ENCODE data around the gene LCN12. TPM values are rescaled to one million over a fixed set of nuclear protein-coding genes. Genes with fewer than 3 reads are reported as not detected.

LCN12 gene
- total RNA-seq, 1 donor from 2014 or later, result 2.9 TPM

DNA sequence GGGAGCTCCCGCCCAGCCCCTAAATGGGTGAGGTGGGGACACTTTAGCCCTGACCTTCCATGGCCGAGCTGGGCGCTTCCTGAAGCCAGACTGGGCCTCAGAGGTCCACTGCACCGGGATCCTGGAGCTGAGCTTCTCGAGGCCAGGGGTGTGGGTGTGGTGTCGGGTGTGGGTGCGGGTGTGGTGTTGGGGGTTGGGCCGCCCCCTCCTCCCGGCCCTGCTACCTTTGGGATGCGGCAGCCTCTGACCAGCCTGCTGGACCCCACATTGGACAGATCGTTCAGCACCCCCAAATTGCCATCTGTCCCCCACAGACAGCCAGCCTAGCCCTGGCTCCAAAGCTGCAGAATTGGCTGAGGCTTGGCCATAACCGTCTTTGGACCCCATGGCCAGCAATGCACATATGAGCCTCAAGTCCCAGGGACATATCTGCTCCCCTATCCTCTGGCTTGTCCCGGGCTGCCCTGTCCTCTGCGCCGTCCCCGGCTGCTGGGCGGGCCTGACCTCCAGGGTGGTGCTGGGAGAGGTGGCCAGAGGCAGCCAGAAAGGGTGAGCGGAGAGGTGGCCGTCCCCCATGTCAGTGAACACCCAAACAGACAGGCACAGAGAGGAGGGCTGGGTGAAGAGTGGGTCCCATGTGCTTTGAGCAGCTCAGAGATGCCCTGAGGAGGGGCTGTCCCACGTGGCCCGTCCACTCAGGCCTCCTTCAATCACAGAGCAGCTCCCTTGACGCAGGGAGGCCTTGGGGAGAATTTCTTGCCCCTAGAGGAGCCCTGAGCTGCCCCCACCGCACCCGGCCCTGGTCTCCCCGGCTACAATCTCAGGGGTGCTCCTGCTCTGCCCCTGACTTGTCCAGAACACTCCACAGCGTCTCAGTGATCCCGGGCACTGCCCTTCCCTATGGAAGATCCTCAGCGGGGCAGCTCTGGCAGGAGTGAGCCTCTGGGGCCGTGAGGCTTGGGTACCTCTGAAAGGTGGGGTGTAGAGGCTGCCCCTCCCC lies 21.8 kb downstream of the LCN12 start:
- TF ChIP-seq, protein P1, sequence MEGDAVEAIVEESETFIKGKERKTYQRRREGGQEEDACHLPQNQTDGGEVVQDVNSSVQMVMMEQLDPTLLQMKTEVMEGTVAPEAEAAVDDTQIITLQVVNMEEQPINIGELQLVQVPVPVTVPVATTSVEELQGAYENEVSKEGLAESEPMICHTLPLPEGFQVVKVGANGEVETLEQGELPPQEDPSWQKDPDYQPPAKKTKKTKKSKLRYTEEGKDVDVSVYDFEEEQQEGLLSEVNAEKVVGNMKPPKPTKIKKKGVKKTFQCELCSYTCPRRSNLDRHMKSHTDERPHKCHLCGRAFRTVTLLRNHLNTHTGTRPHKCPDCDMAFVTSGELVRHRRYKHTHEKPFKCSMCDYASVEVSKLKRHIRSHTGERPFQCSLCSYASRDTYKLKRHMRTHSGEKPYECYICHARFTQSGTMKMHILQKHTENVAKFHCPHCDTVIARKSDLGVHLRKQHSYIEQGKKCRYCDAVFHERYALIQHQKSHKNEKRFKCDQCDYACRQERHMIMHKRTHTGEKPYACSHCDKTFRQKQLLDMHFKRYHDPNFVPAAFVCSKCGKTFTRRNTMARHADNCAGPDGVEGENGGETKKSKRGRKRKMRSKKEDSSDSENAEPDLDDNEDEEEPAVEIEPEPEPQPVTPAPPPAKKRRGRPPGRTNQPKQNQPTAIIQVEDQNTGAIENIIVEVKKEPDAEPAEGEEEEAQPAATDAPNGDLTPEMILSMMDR (IDR thresholded peaks at IDR 0.05; ENCODE audit: partially characterized antibody, unreplicated experiment), result no peak
- Mint-ChIP-seq H3K36me3 (ENCODE audit: unreplicated experiment) (no peaks in the 10 kb centered on the region), H3K4me1 (ENCODE audit: low read depth, unreplicated experiment) (no peaks in the 10 kb centered on the region), H3K4me3 (ENCODE audit: unreplicated experiment) (no peak overlapping the region), H3K27me3 (ENCODE audit: unreplicated experiment) (no peaks in the 10 kb centered on the region), H3K9me3 (ENCODE audit: unreplicated experiment) (peaks cover 2% of the 10 kb centered on the region), H3K27ac (ENCODE audit: unreplicated experiment) (no peak overlapping the region)
- no peak for DNase-seq

DNA sequence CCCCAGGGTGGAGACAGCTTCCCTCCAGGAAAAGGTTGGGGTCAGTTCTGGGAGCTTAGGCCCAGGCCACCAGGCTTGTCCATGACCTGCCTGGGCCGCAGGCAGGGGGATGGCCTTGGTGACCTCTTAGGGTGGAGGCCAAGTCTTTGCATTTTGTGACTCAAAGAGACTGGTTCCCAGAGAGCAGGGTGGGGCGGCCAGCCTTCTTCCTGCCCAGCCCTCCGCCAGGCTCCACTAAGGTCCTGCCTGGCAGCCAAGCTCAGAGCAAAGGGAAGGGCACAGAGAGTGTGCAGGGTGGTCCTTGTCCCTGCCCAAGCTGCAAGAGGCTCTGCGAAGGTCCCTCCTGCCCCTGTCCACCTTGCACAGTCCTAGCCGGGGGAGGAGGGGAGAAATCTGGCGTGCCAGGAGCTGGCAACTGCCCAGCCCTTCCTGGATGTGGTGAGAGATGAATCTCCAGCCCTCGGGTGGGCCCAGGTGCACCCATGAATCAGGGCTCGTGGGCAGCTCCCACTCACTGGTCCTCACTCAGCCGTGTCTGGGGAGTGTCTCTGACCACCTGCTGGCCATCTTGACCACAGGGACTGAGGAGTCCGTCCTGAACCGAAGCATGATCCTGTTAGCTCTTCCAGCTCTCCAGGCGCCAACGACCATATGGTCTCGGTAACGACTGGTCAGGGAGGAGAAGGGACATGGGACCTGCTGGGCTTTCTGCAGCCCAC lies 22.9 kb downstream of the LCN12 start:
- TF ChIP-seq, protein P1 (IDR thresholded peaks at IDR 0.05; ENCODE audit: partially characterized antibody, unreplicated experiment), result no peak
- H3K36me3 Mint-ChIP-seq (ENCODE audit: unreplicated experiment), result no peaks in the 10 kb centered on the region
- no peak overlapping the region for H3K4me3 Mint-ChIP-seq (ENCODE audit: unreplicated experiment)
- no peaks in the 10 kb centered on the region for H3K27me3 Mint-ChIP-seq (ENCODE audit: unreplicated experiment)
- no peak overlapping the region for H3K27ac Mint-ChIP-seq (ENCODE audit: unreplicated experiment)
- H3K4me1 Mint-ChIP-seq (ENCODE audit: low read depth, unreplicated experiment), result no peaks in the 10 kb centered on the region
- peaks cover 2% of the 10 kb centered on the region for H3K9me3 Mint-ChIP-seq (ENCODE audit: unreplicated experiment)
- no peak for DNase-seq

DNA sequence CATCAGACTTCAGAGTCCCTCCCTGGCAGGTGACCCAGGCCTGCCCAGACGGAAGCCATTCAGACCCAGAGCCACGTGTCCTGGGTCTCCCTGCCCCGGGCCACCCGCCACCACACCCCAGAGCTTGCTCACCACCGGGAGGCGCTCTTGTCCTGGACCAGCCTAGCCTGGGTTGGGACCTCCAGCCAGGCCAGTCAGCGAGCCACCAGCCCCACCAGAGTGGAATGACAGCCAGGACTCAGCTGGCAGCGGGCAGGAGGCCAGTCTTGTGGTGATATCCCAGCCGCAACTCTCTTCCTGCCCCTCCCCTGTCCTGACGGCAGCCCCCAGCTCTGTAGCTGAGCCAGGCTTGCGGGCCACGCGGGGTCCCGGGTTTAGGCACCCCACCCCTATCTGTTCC lies 23.6 kb downstream of the LCN12 start:
- Mint-ChIP-seq H3K4me3 (ENCODE audit: unreplicated experiment) (no peak overlapping the region), H3K27ac (ENCODE audit: unreplicated experiment) (no peak overlapping the region), H3K9me3 (ENCODE audit: unreplicated experiment) (peaks cover 3% of the 10 kb centered on the region), H3K27me3 (ENCODE audit: unreplicated experiment) (no peaks in the 10 kb centered on the region), H3K4me1 (ENCODE audit: low read depth, unreplicated experiment) (no peaks in the 10 kb centered on the region), H3K36me3 (ENCODE audit: unreplicated experiment) (no peaks in the 10 kb centered on the region)
- DNase-seq, result no peak
- TF ChIP-seq, protein P1 (IDR thresholded peaks at IDR 0.05; ENCODE audit: partially characterized antibody, unreplicated experiment), result no peak

- Mint-ChIP-seq H3K4me3 (ENCODE audit: unreplicated experiment) (no peak within 1 kb of the TSS), H3K27me3 (ENCODE audit: unreplicated experiment) (no peaks in the 10 kb centered on the region)
- TF ChIP-seq, protein P1 (IDR thresholded peaks at IDR 0.05; ENCODE audit: partially characterized antibody, unreplicated experiment), result no peak
Measured at GRCh38 chr9:136977223-136977622, 25.1 kb downstream of the LCN12 start, which contains the start of gene PTGDS. PTGDS (plus strand) TSS chr9:136977504; CDS start chr9:136977579, 75 bp downstream.

More at GRCh38 chr9:136977223-136977622, 25.1 kb downstream of the LCN12 start, which contains the start of gene PTGDS:
- Mint-ChIP-seq H3K9me3 (ENCODE audit: unreplicated experiment) (peaks cover 4% of the 10 kb centered on the region), H3K4me1 (ENCODE audit: low read depth, unreplicated experiment) (no peaks in the 10 kb centered on the region), H3K27ac (ENCODE audit: unreplicated experiment) (no peak within 1 kb of the TSS), H3K36me3 (ENCODE audit: unreplicated experiment) (no peaks in the 10 kb centered on the region)
- no peak for DNase-seq

Data from glutamatergic neuron (in vitro differentiated cells).